GM19035 (cell line): ENCODE results near the gene MTHFD1L.
"Not testable (repeated sequence)": the region's sequence is repeated elsewhere in the genome, so short reads cannot be mapped to it uniquely, and the experiment has no call there.

Experiments
- ATAC-seq: cut with Tn5 transposase; IDR thresholded peaks from one replicate; pipeline ENCODE4 v1.9.1; 2021; ENCODE audit not compliant: unreplicated experiment

Gene MTHFD1L

GRCh38 chr6:151089978-151090377, 224.5 kb downstream of the MTHFD1L start:
- ATAC-seq = no peak

- no peak for ATAC-seq
Measured at GRCh38 chr6:151091571-151091970, 226.1 kb downstream of the MTHFD1L start.

GRCh38 chr6:151092591-151092990, 227.1 kb downstream of the MTHFD1L start:
- ATAC-seq = no peak

- no peak for ATAC-seq
Measured at GRCh38 chr6:151093706-151094105, 228.2 kb downstream of the MTHFD1L start.

- no peak for ATAC-seq
Measured at GRCh38 chr6:151095538-151096254, 230.2 kb downstream of the MTHFD1L start.

GRCh38 chr6:151096255-151096612, 230.7 kb downstream of the MTHFD1L start:
- no peak for ATAC-seq

GRCh38 chr6:151096691-151097606, 231.4 kb downstream of the MTHFD1L start:
- no peak for ATAC-seq

- ATAC-seq = no peak
Measured at GRCh38 chr6:151098166-151098565, 232.7 kb downstream of the MTHFD1L start.

- ATAC-seq = no peak
Measured at GRCh38 chr6:151100326-151100725, 234.8 kb downstream of the MTHFD1L start.

- no peak for ATAC-seq
Measured at GRCh38 chr6:151101161-151101815, 235.8 kb downstream of the MTHFD1L start.

GRCh38 chr6:151101816-151102694, 236.6 kb downstream of the MTHFD1L start:
- ATAC-seq = no peak

- ATAC-seq = no peak
Measured at GRCh38 chr6:151103266-151103665, 237.8 kb downstream of the MTHFD1L start.

- no peak for ATAC-seq
Measured at GRCh38 chr6:151107897-151108427, 242.5 kb downstream of the MTHFD1L start.

GRCh38 chr6:151108548-151108947, 243.0 kb downstream of the MTHFD1L start:
- no peak for ATAC-seq

GRCh38 chr6:151109361-151109760, 243.9 kb downstream of the MTHFD1L start:
- no peak for ATAC-seq

GRCh38 chr6:151109869-151110575, 244.5 kb downstream of the MTHFD1L start:
- no peak for ATAC-seq

- no peak for ATAC-seq
Measured at GRCh38 chr6:151110576-151110905, 245.0 kb downstream of the MTHFD1L start.

GRCh38 chr6:151111670-151112069, 246.2 kb downstream of the MTHFD1L start:
- no peak for ATAC-seq

- no peak for ATAC-seq
Measured at GRCh38 chr6:151112130-151112529, 246.6 kb downstream of the MTHFD1L start.

GRCh38 chr6:151112884-151113283, 247.4 kb downstream of the MTHFD1L start:
- not testable (repeated sequence) for ATAC-seq
